ENCODE results near the gene EMP2.

DNA sequence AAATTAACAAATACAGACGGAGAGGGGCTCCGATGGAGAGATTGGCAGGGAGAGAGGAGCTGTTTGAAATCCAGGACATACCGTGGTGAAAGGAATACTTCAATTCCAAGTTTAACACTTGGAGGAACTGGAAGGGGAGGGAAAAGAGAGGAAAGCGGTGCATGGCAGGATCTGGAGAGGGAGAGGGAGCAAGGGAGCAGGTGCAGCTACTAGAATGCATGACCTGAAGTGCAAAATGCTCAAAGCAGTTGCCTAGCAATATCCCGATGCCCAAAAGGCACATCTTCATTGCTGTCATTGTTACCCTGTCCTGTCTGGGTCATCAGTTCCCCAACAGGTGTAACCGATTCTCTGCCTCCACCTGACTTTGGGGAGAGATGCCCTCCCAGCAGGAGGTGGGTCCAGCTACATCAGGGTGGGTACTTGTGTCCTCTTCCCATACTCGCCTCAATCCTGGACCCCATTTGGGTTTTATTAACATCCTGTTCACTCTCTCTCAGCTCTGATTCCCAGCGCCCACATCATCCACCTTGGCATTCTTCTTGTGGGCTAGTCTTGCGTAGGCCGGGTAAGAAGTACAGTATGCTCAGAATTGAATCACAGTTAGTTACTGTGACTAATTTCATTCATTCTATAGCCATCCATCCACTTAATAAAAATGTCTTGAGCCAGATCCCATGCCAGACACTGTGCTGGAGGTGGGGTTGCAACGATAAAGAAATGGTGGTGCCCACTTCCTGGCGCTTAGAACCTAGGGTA, 37.4 kb upstream of the EMP2 start:
- TF ChIP-seq POLR2AphosphoS5 (IDR thresholded peaks at IDR 0.05; ENCODE audit: low read depth, low read length) (no peak), SIN3A (IDR thresholded peaks at IDR 0.05; ENCODE audit: borderline replicate concordance, insufficient read depth, low read length) (no peak), TAF1 (IDR thresholded peaks at IDR 0.05; ENCODE audit: borderline replicate concordance, insufficient read depth, low read length) (no peak), FOXP2 (optimal IDR thresholded peaks at IDR 0.05; ENCODE audit: borderline replicate concordance, extremely low read depth, extremely low read length, insufficient read depth) (no peak)
- TF ChIP-seq, protein P1, sequence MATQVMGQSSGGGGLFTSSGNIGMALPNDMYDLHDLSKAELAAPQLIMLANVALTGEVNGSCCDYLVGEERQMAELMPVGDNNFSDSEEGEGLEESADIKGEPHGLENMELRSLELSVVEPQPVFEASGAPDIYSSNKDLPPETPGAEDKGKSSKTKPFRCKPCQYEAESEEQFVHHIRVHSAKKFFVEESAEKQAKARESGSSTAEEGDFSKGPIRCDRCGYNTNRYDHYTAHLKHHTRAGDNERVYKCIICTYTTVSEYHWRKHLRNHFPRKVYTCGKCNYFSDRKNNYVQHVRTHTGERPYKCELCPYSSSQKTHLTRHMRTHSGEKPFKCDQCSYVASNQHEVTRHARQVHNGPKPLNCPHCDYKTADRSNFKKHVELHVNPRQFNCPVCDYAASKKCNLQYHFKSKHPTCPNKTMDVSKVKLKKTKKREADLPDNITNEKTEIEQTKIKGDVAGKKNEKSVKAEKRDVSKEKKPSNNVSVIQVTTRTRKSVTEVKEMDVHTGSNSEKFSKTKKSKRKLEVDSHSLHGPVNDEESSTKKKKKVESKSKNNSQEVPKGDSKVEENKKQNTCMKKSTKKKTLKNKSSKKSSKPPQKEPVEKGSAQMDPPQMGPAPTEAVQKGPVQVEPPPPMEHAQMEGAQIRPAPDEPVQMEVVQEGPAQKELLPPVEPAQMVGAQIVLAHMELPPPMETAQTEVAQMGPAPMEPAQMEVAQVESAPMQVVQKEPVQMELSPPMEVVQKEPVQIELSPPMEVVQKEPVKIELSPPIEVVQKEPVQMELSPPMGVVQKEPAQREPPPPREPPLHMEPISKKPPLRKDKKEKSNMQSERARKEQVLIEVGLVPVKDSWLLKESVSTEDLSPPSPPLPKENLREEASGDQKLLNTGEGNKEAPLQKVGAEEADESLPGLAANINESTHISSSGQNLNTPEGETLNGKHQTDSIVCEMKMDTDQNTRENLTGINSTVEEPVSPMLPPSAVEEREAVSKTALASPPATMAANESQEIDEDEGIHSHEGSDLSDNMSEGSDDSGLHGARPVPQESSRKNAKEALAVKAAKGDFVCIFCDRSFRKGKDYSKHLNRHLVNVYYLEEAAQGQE (IDR thresholded peaks at IDR 0.05; ENCODE audit: insufficient read depth in 1 of 2, low read depth in 2 of 2, low read length in 2 of 2): no peak

All from PFSK-1 (cell line).